NCI-H1436 treated with DMSO at 0.1 percent for 48 hours (cell line): Measurements from ENCODE around the gene MUC22.

ENCODE experiments used
- DNase-seq: peaks from one replicate; lab custom pipeline; 2025; lab: John Stamatoyannopoulos, UW

The MUC22 gene

DNA sequence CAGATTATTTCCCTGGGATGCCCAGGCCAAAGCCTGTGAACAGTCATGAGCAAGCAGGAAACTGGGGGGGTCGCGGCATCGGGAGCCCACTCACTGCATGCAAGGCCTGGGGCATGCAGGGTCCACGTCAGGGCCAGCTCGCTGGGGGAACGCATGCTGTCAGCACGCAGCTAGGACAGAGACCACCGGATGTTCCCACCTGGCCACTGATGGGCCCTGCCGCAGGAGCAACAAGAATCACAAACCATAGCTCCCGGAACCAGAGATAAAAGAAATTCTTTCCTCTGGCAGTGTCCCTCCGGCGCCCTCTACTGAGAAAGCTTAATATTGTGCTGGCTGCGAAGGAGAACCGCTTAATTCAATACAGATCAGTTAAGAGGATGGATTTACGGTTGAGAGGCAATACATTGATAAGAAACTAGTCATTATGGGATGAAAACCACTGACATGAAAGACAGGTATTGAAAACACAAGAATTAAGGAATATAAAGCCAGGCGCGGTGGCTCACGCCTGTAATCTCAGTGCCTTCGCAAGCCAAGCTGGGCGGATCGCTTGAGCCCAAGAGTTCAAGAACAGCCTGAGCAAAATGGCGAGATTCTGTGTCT lies 69.5 kb downstream of the MUC22 start:
- no peak for DNase-seq

DNA sequence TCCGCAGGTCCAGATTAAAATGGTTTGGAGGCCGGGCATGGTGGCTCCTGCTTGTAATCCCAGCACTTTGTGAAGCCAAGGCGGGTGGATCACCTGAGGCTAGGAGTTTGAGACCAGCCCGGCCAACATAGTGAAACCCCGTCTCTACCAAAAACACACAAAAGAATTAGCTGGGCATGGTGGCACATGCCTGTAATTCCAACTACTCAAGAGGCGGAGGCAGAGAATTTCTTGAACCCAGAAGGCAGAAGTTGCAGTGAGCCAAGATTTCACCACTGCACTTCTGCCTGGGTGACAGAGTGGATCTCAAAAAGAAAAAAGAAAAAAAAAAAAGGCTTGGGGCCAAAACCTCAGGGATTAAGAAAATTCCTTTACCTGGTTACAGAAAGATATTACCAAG lies 71.6 kb downstream of the MUC22 start:
- DNase-seq: no peak

DNA sequence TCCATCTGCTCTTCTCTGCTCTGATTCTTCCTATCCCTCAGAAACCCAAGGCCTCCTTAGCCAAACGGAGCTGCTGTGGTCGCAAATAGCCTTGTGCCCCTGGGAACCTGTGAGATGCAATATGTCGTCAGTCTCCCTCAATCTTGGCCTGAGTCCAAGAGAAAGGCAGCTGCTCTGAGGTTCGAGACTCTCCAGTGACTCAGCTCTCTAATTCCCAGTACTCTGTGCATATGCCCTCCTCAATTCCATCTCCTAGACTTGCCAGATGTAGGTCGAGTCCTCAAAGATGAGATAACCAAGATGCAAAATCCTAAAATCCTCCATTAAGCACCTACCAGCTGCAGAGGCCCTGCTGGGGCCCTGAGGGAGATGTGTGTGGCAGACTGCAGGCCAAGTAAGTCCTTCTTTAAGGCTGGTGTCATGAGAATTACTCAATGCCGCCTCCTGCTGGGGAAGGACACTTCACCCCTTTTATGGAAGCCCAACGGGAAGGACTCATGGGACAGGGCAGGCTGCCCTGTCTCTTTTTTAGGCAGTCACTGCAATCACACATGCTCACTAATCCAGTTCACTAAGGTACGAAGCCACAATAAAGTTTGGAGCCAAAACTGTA lies 73.6 kb downstream of the MUC22 start:
- DNase-seq: peak; percentile 47
